Right lung (tissue), 10 donors: ENCODE data around the gene LILRB3. TPM values are rescaled to one million over a fixed set of nuclear protein-coding genes. Genes with fewer than 3 reads are reported as not detected.
"Not testable (repeated sequence)": the region's sequence is repeated elsewhere in the genome, so short reads cannot be mapped to it uniquely, and the experiment has no call there.

Source experiments
- DNase-seq, 2 donors: peaks; one replicate each; pipeline ENCODE4 v3.0.0-alpha.2; 2013
- long read RNA-seq, 8 donors: transcript quantifications; one replicate each; lab custom pipeline, GENCODE V29; 2026
- polyA plus RNA-seq, 5 donors: library from polyadenylated mRNA; unstranded; fragments of 120-200 nt; gene quantifications; one replicate each; pipeline versions ENCODE4 v1.2.1 to v1.2.3, GENCODE V29; 2013; ENCODE audit warnings: inconsistent platforms in 1 of 5, low replicate concordance in 1 of 5; ENCODE audit not compliant: insufficient read length in 5 of 5, insufficient read depth in 1 of 5

The LILRB3 gene
- polyA plus RNA-seq: 1 to 10 TPM; 1.4 to 2.9 (median 2.3) TPM
- long read RNA-seq, donor 1: 0 reads
- long read RNA-seq, donor 2: 0 reads
- long read RNA-seq, donor 3, partial matches to known transcripts: 0 of 1 reads
- long read RNA-seq, donor 3, other reads (novel, unspliced or antisense): 0 of 1 reads
- long read RNA-seq, donor 4, partial matches to known transcripts: 0 of 1 reads
- long read RNA-seq, donor 4, other reads (novel, unspliced or antisense): 0 of 1 reads
- long read RNA-seq, donor 5: 0 reads
- long read RNA-seq, donor 6: 0 reads
- long read RNA-seq, donor 7: 0 reads
- long read RNA-seq, donor 8: 0 reads

DNA sequence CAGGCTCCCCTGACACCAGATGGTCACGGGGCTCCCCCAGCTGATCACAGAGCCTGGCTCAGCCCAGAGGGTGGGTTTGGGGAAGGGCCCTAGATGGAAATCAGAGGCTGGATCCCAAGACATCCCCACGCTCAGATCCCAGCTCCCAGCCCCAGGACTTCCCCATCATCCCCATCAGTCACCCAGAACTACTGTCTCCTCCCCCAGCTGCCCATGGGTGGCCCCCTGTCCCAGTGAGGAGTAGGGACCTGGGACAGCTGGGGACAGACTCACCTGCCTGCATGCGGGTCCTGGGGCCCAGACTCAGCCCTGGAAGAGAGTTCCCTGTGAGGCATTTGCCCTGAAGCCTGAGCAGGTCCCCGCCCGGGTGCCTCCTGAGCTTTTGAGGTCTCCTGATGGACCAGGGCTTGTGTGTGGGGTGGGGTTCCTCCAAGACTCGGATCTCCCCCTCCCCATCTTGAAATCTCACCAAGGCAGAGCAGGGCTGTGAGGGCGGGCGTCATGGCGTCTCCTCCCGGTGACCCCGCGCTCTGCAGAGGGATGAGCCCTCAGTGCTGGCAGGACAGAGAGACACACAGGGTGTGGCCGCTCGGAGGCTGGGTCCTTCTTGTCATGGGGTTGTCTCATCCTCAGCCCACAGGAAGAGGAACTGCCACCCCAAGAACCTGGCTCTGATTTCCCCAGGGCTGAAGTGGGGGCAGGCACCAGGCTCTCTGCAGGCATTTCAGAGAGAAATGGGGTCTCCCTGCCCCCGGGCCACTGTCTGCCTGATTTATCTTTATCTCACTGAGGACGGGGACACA lies at the start of gene LILRB3:
TSS of gene LILRB3 (minus strand) at position 534 of the 803 bp plus-strand sequence. CDS start at position 503, 31 bp downstream.
- not testable (repeated sequence) for DNase-seq

DNA sequence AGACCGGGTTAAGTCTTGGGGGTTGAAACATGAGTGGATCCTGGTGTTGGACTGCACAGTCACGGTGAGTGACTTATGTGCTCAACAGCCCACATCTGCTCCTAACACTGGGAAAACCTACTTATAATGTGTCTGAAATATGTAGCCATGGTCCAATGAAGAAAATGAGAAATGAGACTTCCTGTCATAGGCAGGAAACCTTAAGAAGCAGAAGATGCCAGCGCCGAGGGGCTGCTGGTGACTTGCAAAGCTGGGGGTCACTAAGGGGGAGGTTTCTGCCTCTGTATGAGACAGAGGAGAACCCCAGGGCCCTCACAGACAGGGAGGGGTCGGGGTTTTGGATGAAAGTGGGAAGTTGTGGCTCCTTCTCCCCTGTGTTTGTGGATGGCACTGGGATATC lies 49.4 kb upstream of the LILRB3 start:
- not testable (repeated sequence) for DNase-seq

DNA sequence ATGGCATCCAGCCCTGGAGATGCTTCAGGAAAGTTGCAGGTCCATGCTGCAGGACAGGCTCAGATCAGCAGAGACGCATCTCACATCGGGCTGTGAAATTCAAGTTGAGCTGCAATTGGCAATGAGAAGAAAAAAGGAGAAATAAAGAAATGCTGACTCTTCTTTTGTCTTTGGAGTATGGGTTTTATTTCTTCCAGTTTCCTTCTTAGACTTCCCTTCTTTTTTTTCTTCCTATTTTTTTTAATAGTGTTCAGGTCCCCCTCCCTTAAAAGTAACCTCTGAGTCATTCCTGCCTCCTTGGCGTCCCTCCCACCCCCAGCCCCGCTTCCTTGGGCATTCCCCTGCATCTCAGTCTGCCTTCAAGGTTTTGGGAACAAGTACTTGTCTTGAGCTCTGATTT lies 48.8 kb upstream of the LILRB3 start:
- not testable (repeated sequence) for DNase-seq

DNA sequence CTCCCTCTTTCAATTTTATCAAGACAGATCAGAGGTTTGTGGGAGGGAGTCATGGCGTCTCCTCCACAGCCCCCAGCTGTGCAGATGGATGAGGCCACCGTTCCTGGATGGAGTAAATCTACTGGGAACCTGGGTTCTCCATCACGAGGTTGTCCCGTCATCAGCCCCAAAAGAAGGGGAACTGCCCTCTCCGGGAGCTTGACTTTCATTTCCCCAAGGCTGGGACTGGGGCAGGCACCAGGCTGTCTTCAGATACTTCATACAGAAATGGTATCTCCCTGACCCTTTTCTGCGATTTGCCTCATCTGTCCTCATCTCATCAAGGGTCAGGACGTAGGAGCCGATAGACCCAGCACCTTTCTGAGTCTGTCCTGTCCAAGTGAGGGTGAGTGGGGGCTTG lies 48.3 kb upstream of the LILRB3 start:
- no peak for DNase-seq

DNA sequence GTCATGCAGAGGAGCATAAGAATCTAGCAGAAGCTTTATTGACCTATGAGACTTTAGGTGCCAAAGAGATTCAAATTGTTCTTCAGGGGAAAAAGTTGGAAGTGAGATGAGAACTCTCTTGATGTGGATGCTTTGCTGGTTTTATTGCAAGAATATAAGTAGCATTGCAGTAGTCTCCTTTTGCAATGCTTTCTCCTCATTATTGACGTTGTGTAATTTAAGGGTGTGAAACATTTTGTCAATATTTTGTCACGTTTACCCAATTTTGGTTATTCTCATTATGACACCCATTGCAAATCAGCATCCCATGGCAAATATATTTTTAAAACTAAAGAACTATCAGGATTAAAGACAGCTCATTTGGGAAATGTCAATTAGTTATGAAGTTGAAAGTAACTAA lies 46.1 kb upstream of the LILRB3 start:
- no peak for DNase-seq

DNA sequence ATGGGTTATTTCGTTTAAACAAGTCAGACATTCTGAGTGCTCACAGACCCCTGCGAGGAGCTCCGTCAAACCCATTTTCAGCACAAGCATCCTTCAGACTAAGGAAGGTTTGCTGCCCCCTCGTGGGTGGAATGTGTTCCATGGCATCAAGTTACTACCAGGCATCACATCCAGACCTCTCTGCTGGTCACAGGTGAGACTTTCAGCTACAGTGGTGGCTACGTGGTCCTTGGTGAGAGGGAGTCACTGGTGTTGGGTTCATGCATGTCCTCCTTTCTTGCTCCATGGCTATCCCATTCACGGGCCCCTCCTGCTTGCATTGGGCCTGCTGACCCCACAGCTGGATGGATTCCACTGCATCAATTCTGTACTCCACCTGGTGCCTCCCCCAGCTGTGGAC lies 43.3 kb upstream of the LILRB3 start:
- peak; percentile 38 to 45 for DNase-seq

DNA sequence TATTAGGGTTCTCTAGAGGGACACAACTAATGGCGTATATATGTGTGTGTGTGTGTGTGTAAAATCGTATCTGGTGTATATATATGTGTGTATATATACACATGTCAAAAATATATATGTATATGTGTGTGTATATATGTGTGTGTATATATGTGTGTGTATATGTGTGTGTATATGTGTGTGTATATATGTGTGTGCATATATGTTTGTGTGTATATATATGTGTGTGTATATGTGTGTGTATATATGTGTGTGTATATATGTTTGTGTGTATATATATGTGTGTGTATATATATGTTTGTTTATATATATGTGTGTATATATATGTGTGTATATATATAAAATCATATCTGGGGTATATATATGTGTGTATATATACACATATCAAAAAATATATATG lies 39.7 kb upstream of the LILRB3 start:
- no peak for DNase-seq

DNA sequence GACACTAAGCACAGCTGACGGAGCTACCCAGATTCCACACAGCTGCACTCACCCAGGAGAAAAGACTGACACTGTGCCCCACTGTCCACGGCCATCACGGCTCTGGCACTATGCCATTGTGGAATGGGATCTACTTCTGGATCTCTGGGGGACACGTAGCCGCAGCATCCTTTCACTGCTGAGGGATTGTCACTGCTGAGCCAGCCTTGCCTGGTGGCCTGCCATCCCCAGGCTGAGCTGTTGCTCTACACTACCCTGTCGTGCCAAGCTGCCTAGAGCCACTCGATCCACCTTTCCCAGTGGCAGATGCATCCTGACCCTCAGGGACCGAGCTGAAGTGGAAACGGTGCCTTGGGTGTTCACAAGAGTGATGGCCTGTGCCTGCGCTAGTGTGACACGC lies 39.3 kb upstream of the LILRB3 start:
- no peak for DNase-seq

DNA sequence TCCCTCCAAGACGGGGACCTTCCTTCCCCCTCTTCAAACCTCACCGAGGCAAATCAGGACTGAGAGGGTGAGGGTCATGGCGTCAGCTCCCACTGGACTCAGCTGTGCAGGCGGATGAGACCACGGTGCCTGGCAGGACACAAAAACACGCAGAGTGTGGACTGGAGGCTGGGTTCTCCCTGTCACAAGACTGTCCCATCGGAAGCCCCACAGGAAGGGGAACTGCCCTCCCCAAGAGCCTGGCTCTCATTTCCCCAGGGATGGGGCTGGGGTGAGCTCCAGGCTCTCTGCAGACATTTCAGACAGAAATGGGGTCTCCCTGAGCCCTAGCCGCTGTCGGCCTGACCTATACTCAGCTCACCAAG lies 34.3 kb upstream of the LILRB3 start, which contains the start of gene LILRB5:
TSS of gene LILRB5 (minus strand) at position 158 of the 365 bp plus-strand sequence. CDS start at position 78, 80 bp downstream.
- no peak for DNase-seq

DNA sequence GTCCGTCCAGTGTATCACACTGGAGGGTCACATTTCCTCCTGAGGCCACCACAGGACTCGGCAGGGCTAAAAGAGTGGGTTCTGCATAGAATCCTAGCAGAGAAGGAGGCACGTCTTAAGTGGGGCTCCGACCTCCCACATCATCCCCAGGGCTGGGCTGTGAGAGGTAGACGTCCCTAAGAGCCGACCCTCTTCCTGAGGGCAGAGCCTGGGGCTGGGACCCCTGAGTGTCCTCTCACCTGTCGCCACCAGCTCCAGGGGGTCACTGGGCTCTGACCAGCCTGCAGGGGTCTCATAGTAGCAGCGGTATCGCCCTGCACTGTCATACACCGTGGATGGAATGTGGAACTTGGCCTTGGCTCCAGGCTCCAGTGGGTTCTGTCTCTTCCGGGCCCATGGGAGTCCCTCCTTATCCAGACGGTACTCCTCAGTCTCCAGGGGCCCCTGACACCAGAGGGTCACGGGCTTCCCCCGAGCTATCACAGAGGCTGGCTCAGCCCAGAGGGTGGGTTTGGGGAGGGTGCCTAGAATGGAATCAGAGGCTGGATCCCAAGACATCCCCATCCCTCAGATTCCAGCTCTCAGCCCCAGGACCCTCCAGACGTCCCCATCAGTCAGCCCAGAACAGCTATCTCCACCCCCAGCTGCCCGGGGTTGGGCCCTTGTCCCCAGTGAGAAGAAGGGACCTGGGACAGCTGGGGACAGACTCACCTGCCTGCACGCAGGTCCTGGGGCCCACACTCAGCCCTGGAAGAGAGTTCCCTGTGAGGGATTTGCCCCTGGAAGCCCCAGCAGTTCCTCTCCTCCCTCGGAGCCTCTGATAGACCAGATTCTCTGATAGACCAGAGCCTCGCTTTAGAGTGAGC lies 33.7 kb upstream of the LILRB3 start:
- no peak for DNase-seq

DNA sequence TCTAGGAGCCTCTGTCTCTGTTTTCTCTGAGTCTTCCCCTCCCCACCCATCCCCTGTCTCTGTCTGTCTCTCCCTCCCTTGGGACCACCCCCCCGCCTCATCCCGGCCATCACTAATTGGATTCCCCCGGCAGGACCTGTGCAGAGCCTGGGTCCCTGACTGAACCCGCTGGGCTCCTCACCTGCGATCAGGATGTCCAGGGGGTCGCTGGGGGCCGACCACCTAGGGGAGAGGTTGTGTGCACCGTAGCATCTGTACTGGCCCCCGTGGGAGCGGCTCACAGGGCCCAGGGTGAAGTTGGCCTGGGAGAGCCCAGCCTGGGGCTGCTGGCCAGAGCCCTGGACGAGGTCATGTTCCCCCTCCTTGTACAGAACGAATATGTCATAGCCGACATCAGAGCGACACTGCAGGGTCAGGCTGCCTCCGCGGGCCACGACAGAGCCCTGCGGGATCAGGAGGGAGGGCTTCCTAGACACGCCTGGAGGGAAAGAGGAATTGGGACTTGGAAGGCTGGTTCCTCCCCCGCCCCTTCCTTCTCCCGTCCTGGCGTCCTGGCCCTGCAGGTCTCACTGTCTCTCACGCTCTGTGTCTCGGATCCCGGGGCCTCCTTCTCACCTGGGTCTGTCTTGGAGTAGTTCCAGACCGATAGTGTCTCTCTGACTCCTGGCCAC lies 32.4 kb upstream of the LILRB3 start:
- DNase-seq: no peak

DNA sequence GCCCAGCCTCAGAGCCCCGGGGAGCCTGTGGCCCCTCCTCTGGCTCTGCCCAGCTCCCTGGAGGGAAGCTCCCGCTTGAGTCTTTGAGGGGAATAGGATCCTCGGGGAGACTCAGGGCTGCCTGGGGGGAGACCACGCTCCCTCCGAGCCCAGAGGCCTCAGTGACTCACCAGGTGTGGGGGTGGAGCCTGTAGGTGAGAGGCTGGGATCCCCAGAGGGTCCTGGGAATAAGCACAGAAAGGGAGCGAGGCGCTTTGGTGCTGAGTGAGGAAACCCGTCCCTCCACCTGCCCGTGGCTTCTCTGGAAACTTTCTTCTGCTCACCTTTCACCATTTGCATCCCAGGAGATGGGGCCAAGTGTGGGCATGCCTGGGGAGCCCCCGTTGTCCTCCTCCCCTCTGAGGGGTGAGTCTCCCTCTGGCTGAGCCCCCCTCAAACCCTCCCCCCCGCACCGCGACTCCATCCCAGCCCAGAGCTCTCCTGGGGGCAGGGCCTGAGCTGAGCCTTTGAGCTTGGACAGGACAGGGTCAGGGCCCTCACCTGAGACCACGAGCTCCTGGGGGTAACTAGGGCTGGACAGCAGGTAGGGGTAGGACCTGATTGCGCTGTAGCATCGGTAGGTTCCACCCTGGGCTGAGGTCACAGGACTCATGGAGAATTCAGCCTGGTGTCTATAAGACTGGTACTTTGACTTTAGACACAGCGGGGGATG lies 31.5 kb upstream of the LILRB3 start:
- no peak for DNase-seq

DNA sequence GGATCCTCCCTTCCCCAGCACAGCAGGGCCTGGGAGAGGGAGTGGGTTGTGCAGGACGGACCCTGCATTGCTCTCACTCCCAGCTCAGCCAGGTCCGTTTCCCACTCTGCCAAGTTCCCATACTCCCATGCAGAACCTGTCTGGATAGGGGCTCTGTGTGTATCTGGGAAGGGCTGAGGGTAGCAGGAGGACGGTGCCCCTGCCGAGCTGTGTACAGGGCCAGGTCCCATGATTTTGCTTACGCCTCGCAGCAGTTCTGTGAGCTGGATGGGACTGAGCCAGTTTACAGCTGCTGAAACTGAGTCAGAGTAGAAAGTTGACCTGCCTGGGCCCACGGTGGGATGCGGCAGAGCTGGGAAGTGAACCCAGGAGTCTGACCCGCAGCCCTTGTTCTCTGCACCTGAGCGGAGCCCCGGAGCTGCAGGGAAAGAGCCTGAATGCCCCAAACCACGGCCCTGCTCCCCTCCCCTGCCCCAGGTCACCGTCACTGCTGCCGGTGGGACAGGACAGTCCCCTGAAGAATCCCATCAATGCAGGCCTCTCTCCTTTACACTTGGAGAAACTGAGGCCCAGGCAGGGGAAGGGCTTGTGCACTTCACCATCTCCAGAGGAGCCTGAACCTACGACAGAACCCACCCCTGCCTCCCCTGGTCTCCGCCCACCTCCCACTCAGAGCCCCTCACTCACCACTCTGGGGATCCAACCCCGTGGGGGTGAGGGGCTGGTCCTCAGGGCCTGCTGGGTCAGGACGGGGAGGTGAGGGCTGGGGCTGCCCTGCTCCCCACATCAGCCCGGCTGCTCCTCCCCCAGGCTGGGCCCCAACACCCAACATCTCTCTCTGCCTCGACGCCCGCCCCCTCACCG lies 30.8 kb upstream of the LILRB3 start:
- DNase-seq: no peak

DNA sequence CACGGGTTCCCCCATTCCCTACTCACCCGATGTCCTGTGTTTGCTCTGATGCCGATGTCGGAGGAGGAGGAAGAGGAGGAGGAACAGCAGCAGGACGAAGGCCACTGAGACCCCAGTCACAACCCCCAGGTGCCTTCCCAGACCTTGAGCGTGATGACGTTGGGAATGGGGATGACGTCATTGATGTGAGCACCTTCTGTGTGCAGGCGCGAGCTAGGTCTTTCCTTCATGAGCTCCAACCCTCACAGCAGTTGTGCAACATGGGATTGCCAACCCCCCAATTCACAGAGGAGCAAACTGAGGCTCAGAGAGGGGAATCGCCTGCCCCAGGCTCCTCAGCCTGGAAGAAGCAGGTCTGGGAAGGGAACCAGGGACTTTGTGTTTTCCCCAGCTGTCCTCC lies 30.0 kb upstream of the LILRB3 start:
- no peak for DNase-seq

DNA sequence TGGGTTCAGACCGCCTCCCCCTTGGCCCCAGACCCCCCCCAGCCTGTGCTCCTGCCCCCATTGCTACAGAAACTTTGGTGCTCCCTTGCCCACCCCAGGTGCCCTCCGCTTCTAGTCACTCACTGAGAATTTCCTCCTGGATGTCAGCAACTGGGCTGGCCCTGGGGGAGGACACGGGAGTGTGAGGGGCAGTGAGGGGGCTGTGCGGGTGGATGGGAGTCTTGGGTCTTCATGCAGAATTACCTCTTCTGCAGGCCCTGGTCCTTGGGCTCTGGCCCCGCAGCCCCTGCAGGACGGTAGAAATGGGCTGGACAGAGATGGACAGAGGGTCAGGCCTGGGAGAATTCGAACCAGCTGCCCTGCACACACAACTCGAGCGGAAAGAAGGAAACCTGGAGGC lies 29.4 kb upstream of the LILRB3 start:
- no peak for DNase-seq

DNA sequence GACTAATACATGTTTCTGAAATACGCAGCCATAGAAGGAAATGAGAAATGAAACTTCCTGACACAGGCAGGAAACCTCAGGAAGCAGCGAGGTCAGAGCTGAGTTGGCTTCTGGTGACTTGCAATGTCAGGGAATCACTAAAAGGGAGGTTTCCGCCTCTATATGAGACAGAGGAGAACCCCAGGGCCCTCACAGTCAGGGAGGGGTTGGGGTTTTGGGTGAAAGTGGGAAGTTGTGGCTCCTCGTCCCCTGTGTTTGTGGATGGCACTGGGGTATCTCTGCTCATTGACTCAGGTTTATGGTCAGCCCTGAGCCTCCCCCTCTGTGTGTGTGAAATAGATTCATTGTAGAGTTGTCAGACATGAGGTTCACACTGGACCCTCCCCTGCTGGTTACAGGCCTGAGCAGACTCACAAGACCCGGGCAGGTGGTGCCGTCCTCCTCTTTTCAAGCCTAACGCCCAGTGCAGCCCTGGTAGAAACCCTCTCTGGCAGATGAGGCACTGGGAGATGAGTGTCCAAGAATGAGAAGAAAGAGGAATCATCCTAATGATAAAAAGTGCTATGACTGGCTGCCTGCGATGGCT lies 25.3 kb upstream of the LILRB3 start:
- no peak for DNase-seq

DNA sequence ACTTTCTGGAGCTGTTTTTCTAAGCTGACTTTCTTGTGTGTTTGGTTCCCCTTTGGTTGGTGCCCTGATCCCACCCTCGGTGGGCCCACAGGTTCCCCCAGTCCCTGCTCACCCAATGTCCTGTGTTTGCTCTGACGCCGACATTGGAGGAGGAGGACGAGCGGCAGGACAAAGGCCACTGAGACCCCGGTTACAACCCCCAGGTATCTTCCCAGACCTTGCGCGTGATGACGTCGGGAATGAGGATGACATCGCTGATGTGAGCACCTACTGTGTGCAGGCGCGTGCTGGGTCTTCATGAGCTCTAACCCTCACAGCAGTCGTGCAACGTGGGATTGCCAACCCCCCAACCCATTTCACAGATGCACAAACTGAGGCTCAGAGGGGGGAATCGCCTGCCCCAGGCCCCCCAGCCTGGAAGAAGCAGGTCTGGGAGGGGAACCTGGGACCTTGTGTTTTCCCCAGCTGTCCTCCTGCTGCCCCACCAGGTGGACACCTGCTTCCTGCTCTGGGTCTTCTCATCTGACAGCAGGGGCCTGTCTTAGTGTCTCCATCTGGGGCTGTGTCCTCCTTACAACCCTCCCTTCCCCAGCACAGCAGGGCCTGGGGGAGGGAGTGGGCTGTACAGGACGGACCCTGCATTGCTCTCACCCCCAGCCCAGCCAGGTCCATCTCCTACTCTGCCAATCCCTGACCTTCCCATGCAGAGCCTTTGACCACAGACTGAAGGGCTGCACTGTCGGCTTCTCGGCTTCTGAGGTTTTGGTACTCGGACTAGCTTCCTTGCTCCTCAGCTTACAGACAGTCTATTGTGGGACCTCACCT lies 24.5 kb upstream of the LILRB3 start:
- DNase-seq: no peak

DNA sequence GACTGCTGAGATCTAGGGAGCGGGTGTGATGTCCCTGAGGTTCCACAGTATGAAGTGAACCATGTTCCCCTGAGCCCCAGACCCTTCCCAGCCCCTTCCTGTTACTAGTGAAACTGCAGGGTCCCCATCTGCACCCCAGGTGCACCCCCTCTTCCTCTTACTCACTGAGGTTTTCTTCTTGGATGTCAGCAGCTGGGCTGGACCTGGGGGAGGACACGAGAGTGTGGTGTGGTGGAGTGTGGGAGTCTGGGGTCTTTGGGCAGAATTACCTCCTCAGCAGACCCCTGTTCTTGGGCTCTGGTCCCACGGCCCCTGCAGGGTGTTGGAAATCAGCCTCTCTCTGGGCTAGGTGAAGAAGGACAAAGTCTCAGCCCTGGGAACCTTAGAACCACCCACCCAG lies 23.1 kb upstream of the LILRB3 start:
- no peak for DNase-seq

DNA sequence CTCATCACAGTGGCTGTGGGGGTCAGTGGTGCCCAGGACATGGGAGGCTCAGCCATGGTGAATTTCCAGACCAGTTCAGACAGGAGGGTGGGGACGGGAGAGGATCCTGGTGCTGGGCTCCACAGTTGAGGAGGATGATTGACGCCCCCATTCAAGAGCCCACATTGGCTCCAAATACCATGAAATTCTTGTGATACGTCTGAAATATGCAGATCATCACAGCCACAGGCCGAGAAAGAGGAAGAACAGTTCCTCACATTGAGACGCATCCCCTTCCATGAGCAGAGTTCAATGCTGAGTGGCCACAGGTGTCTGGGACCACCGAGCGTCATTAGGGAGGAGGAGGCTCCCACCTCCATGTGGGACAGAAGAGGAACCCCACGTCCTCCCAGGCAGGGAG lies 21.0 kb upstream of the LILRB3 start:
- DNase-seq: not testable (repeated sequence)
